Nucleus accumbens (tissue), 56 donors: ENCODE data around the gene ROMO1.
"Not testable (repeated sequence)": the region's sequence is repeated elsewhere in the genome, so short reads cannot be mapped to it uniquely, and the experiment has no call there.

Experiments used
- DNase-seq, 56 donors: peaks; one replicate each; lab custom pipeline; 2025; lab: John Stamatoyannopoulos, UW

ROMO1 gene

DNA sequence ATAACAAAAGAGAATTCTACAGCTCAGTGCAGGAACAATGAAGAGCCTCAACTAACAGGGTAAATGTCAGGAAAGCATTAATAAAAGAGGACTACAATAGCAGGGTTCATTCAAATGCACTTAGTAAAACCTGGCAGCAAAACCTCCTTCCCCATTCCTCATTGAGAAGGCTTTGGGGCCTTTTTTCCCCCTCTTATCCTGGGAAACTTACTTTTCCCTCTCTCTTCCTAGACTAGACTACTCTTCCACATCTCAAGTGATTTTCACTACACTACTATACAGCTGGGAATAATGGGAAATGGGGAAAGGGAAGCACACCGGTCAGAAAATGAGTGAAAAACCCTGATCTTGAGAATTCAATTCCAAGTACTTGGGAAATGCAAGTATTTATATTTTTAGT, 10.1 kb downstream of the ROMO1 start:
- no peak for DNase-seq

DNA sequence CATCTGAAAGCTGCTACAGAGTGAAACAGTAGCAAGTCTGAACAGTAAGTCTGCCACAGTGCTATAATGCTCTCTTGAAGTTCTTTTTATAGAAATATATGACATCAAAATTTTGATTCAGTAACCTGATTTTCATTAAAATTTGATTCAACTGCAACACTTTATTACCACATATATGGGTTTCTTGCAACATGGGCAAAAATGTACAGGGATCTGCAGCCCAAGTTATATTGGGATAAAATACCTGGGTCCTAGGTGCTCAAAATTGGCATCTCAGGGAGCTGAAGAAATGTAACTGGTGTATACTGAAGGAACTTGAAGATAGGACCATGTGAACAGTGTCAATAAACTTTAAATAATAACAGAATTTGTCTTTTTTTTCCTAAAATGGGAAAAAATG, 10.8 kb downstream of the ROMO1 start:
- no peak for DNase-seq

DNA sequence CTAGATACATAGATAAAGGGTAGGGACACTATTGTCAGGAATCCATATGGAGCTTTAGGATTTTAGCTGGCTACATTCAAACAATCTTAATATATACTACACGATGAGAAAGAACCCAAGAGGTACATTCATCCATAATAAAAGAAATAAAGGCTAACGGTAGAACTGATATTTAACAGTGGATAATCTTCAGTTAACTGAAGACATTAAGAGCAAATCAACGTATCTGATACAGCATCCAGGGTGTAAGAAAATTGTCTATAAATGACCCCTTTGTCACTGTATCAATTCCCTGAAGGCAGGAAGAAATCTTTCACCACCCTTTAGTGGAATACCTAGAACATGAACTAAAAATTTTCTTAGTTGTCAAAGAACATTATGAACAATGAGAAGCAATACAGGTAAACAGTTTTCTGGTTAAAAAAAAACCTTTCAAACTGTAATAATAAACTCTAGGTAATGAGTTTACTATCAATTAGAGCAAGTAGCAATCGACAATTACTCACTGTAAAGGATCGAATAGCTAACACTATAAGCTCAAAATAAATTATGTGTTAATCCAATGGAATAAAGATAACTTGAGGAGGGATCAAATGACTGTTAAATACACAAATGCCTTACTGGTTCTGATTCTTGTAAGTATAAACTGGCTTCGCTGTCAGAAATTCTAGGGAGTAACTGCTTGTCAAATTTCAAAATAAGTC, 11.8 kb downstream of the ROMO1 start:
- no peak for DNase-seq

DNA sequence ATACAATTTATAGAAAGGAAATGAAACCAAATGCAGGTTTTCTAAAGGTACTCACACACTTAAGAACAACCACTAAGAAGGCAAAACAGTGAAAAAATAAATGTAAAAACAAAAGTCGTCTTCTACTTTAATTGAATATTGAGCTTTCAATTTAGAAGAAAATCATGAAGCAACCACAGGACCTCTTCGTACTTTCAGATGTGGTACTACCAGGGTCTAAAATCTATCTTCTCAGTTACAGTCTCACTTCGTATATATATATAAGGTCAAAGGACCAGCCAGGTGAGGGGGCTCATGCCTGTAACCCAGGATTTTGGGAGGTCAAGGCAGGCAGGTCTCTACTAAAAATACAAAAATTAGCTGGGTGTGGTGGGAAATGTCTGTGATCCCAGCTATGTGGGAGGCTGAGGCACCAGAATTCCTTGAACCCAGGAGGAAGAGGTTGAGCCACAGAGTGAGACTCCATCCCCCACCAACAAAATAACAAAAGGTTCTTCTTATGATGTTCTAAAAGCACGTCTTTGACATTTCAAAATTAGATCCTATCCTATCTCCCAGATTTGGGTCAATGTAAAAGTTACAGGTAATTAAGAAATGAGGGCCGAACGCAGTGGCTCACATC, 12.5 kb downstream of the ROMO1 start:
- DNase-seq, result no peak

DNA sequence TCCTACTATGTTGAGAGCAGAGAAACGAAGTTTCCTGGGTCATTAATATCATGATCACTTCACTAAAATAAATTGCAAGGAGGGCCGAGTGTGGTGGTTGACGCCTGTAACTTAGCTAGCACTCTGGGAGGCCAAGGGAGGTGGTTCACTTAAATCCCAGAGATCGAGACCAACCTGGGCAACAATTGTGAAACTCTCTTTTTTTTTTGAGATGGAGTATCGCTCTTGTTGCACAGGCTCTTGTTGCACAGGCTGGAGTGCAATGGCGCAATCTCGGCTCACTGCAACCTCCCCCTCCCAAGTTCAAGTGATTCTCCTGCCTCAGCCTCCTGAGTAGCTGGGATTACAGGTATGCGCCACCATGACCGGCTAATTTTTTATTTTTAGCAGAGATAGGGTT, 13.9 kb downstream of the ROMO1 start:
- not testable (repeated sequence) for DNase-seq

DNA sequence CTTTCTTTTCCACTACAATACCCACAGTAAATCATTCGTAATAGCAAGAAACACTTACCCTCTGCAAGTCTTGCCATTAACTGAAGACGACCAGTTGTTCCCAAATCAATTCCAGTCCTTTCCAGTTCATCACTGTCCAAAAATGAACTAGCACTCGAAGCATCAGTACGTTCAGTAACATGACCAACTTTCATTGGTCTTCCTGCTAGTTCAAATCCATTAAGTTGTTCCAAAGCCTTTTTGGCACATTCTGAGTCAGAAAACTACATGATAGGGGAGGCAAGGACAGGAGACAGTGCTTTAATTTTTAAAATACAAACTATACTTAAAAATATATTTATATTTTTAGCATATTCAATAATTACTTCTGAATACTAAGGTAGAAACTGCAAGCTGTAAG, 14.9 kb downstream of the ROMO1 start:
- no peak for DNase-seq

DNA sequence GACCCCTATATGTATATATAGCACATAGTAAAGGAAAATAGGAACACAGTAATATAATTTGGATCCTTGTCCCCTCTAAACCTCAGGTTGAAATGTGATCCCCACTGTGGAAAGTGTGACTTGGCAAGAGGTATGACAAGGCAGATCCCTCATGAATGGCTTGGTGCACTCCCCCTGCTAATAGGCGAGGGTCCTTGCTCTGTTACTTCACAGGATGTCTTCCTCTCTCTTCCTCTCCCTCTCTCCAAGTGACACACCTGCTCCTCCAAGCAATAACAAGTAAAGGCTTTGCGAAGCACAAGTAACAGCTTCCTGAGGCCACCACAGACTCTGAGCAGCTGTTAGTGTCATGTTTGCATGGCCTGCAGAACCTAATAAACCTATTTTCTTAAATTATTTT, 16.4 kb downstream of the ROMO1 start:
- no peak for DNase-seq

DNA sequence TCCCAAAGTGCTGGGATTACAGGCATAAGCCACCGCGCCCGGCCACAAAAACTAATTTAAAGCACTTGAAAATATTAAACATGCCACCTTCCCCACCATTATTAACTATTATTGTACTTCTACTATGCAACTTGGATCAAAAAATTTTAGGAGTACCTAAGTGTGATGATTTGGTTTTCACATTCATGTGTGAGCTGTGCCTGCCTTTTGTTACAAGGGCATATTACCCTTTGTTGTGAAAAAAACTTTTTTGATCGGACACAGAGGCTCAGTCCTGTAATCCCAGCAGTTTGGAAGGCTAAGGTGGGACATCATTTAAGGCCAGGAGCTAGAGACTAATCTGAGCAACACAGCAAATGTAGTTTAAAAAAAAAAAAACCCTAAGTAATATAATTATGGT, 17.1 kb downstream of the ROMO1 start:
- no peak for DNase-seq

DNA sequence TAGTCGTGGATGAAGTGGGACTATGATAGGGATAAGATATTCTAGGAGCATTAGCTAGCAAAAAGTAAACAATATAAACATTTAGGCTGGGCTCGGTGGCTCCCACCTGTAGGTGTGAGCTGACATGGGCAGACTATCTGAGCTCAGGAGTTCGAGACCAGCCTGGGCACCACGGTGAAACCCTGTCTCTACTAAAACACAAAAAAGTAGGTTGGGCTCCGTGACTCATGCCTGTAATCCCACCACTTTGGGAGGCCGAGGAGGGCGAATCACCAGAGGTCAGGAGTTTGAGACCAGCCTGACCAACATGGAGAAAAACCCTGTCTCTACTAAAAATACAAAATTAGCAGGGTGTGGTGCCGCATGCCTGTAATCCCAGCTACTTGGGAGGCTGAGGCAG, 19.1 kb downstream of the ROMO1 start:
- not testable (repeated sequence) for DNase-seq

DNA sequence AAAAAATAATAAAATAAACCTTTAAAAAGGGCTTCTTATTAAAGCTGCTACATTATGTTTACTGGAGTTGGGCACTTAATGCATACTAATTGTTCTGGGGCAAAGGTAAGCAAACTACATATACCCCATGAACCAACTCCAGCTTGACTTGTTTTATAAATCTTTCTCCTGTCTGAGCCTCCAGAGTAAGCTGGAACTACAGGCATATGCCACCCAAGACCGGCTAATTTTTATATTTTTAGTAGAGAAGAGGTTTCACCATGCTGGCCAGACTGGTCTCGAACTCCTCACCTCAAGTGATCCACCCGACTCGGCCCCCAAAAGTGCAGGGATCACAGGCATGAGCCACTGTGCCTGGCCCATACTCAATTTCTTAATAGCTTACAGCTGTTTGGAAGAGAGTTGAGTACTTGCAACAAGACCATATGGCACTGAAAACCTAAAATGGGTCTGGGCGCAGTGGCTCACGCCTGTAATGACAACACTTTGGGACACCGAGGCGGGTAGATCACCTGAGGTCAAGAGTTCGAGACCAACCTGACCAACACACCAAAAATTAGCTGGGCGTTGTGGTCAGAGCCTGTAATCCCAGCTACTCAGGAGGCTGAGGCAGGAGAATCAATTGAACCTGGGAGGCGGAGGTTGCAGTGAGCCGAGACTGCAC, 19.9 kb downstream of the ROMO1 start:
- no peak for DNase-seq

DNA sequence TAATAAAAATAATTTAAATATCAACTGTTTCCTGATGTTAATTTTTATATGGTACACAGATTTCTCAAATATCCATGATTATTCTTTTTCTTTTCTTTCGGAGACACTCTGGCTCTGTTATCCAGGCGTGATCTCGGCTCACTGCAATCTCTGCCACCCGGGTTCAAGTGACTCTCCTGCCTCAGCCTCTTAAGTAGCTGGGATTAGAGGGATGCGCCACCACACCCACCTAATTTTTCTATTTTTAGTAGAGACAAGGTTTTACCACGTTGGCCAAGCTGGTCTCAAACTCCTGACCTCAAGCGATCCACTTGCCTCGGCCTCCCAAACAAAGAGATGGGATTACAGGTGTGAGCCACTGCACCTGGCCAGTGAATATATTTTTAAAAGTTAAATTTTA, 20.5 kb downstream of the ROMO1 start:
- DNase-seq, result no peak

DNA sequence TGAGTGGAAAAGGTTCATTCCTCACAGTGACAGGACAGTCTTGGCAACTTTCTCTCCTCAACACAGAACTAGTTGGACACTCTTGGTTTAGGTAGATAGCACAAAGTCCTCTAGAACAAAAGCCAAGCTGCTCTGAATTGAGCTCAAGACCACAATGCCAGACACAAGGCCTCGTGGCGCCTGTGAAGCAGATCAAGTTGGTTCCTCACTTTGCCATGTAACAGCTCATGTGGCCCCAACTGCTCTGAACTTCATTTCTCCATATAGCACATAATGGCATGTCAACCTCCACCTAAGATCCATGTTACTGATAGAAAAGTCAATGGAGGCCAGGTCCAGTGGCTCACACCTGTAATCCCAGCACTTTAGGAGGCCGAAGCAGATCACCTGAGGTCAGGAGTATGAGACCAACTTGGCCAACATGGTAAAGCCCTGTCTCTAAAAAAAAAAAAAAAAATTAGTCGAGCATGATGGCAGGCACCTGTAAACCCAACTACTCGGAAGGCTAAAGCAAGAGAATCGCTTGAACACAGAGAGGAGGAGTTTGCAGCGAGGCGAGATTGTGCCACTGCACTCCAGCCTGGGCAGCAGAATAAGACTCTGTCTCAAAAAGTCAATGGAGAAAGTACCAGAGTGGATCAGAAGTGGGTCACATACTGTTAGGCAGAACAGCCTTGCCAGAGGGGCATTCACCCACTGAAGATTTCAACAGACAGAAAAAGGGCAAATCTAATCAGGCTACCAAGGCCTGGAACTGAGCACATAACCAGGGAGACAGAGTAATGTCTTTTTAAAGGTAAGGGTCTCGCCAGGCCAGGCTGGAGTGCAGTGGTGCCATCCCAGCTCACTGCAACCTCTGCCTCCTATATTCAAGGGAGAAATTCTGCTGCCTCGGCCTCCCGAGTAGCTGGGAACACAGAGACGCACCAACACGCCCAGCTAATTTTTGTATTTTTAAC, 21.2 kb downstream of the ROMO1 start:
- no peak for DNase-seq

DNA sequence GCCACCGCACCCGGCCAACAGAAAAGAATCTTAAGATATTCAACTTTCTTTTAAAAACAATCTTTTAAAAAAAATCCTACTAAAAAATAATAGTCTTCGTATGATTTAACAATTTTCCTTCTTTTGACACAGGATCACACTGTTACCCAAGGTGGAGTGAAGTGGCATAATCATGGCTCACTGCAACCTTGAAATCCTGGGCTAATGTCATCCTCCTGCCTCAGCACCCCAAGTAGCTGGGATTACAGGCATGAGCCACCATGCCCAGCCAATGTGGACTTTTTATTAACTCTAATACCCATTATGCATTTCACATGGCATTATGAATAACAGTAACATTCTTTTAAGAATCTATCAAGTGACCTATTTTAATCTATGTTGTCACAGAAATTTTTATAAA, 22.0 kb downstream of the ROMO1 start:
- DNase-seq, result no peak

DNA sequence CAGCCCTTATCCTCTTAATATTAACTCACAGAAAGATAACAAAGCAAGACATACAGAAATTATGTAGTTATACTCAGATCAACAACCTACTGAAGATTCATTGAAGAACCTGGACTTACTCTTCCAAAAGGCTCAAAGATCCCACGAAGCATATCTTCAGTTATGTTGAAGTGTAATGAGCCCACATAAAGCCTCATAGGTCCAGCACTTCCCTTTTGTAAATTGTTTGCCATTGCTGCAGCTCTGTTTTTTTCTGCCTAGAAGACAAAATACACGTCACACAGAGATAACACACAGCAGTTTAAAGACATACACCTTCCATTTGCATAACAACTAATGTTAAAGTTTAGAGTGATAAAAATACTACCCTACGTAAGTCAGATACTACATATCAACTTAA, 22.4 kb downstream of the ROMO1 start:
- no peak for DNase-seq

DNA sequence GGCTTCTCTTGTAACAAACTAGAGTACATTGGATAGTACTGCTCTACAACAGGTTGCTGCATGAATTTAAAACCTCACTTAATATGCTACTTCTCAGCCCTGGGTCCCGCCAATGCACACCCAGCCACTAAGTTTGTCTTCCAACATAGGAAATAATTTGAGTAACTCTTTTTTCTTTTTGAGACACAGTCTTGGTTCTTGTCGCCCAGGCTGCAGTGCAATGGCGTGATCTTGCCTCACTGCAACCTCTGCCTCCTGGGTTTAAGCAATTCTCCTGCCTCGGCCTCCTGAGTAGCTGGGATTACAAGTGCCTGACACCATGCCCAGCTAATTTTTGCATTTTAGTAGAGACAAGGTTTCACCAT, 24.1 kb downstream of the ROMO1 start:
- not testable (repeated sequence) for DNase-seq

DNA sequence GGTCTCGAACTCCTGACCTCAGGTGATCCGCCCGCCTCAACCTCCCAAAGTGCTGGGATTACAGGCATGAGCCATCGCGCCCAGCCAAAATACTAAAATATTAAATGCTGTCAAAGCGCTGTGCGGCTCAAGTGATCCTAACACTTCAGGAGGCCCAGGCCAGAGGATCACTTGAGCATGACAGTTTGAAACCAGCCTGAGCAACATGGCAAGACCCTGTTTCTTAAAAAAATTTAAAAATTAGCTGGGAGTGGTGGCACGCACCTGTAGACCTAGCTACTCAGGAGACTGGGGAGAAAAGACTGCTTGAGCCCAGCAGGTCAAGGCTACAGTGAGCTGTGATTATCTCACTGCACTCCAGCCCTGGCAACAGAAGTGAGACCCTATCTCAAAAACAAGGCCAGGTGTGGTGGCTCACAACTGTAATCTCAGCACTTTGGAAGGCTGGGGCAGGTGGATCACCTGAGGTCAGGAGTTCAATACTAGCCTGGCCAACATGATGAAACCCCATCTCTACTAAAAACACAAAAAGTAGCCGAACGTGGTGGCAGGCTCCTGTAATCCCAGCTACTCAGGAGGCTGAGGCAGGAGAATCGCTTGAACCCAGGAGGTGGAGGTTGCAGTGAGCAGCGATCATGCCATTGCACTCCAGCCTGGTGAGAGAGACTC, 24.6 kb downstream of the ROMO1 start:
- not testable (repeated sequence) for DNase-seq

DNA sequence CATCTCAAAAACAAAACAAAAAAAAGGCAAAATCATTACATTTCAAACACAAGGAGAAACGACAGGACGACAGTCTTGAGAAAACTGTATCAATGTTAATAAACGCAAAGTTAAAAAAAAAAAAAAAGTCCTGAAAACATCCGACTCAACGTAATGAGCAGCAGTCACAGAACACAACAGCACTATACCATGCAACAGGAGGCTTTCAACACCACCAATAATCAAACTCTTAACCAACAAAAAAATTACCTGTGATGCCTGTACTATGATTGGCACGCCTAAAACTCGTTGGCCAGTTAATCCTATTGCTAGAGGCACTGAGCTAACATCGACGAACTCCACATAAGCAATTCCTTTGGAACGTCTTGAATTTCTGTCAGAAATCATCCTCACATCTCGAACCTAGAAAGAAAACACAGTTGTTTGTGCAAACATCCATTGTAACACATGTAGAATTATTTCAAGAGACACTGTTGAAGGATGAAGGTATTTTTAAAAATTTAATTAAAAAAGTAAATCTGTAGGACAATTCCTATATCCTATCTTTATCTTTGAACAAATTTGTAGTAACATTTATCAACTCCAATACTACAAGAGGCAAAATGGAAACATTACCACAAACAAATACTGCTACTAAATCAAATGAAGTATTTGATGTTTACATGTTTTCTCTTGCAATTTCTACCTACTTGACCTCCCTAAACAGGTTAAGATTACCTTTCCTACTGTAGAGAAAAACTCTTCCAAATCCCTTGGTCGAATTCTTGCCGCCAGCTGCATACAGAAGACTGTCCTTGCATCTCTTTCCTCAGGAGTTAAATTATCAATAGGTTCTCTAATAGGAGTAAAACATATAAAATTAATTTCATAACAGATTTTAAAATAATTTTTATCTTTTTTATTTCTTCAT, 25.4 kb downstream of the ROMO1 start:
- no peak for DNase-seq

DNA sequence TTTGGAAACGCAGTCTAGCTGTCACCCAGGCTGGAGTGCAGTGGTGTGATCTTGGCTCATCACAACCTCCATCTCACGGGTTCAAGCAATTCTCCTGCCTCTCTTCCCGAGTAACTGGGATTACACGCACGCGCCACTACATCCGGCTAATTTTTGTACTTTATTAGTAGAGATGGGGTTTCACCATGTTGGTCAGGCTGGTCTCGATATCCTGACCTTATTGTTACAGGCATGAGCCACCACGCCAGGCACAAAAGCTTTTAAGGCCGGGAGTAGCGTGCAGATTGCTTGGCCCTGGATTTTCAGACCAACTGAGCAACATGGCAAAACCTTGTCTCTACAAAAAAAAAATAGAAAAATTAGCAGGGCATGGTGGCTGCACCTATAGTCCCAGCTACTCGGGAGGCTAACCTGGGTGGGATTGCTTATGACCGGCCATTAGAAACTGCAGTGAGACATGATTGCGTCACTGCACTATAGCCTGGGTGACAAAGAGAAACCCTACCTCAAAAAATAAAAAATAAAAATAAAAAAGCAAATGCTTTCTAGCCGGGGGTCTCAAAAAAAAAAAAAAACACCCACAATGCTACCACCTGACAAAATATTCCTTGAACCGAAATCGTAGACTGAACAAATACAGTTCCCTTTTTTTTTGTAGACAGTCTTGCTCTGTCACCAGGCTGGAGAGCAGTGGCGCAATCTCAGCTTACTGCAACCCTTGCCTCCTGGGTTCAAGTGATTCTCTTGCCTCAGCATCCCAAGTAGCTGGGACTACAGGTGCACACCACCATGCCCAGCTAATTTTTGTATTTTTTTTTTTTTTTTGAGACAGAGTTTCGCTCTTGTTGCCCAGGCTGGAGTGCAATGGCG, 27.9 kb downstream of the ROMO1 start:
- DNase-seq, result no peak
